Muscle layer of colon (tissue), 2 donors: ENCODE measurements around the gene C1GALT1.
A peak's percentile ranks its signal among the peaks of the same experiment; 100 is the strongest.
"Not testable (repeated sequence)": the region's sequence is repeated elsewhere in the genome, so short reads cannot be mapped to it uniquely, and the experiment has no call there.

Experiments used
- H3K27ac ChIP-seq: one replicate; pipeline ENCODE4 v1.7.0; 2013; ENCODE audit warnings: low read depth, mild to moderate bottlenecking, low read length, moderate library complexity
- H3K27me3 ChIP-seq, 2 donors: one replicate each; pipeline ENCODE4 v1.7.0; 2013; ENCODE audit warnings: low read length in 2 of 2, mild to moderate bottlenecking in 2 of 2; ENCODE audit not compliant: insufficient read depth in 2 of 2, control insufficient read depth in 1 of 2
- H3K36me3 ChIP-seq: one replicate; pipeline ENCODE4 v1.7.0; 2013; ENCODE audit warnings: mild to moderate bottlenecking, low read length; ENCODE audit not compliant: insufficient read depth
- H3K4me1 ChIP-seq: one replicate; pipeline ENCODE4 v1.7.0; 2013; ENCODE audit warnings: mild to moderate bottlenecking, low read length; ENCODE audit not compliant: insufficient read depth
- H3K4me3 ChIP-seq, 2 donors: one replicate each; pipeline ENCODE4 v1.7.0; 2013; ENCODE audit warnings: low read length in 2 of 2, low read depth in 1 of 2, mild to moderate bottlenecking in 1 of 2, moderate library complexity in 1 of 2
- H3K9ac ChIP-seq: one replicate; pipeline ENCODE4 v1.7.0; 2013; ENCODE audit warnings: low read length
- H3K9me3 ChIP-seq: one replicate; pipeline ENCODE4 v1.7.0; 2013; ENCODE audit warnings: mild to moderate bottlenecking, low read length
- donor health status: abdominal sarcoma.
- donor health status: Adenocarcinoma of cecum.

Gene C1GALT1

DNA sequence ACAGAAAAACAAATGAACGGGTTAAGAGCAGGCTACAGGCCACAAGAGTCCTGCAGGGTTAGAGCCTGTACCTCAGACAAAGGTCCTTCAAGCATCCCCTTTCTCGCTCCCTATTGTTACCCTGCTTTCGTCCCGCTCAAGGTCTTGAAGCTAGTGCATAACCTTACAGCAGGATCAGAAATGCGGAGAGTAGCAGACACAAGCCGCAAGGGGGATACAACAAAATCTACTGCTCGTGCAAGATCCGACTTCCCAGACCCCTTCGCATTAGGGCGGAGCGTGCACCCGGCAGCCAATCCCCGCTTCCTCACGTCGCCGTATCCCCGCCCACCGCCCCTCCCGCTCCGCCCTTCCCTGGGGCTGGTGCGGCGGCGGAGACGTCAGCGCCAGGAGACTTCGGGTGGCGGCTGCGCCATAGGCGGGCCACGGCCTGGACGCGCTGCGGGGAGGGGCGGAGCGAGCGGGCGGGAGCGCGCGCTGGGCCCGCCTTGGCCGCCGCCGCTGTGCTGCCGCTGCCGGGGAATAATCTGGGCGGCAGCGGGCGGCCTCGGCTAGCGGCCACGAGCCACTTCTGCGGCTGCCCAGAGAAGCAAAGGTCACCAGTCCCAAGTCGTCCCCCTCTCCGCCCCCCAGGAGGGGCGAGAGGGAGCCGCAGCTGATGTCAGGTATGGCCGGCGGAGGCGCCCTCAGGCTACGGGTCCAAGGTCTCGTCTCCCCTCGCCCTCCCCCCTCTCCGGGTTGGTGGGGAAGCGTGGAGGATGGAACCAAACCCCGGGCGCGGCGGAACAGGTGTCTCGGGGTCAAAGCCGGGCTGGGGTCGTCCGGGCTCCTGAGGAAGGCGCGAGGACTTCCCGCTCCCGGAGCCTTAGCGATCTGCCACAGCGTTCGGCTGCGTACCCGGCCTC lies at the start of gene C1GALT1:
Gene C1GALT1 (plus strand): TSS at position 389 of the 905 bp plus-strand sequence. CDS start 51,776 bp downstream, outside the sequence.
- peak within 1 kb of the TSS; percentile 78 for H3K9ac ChIP-seq
- no peaks in the 10 kb centered on the region for H3K9me3 ChIP-seq
- no peaks in the 10 kb centered on the region for H3K27me3 ChIP-seq
- peaks cover 16% of the 10 kb centered on the region for H3K4me1 ChIP-seq
- peak within 1 kb of the TSS; percentile 48 to 93 for H3K4me3 ChIP-seq
- no peaks in the 10 kb centered on the region for H3K36me3 ChIP-seq
- peak within 1 kb of the TSS; percentile 91 for H3K27ac ChIP-seq

DNA sequence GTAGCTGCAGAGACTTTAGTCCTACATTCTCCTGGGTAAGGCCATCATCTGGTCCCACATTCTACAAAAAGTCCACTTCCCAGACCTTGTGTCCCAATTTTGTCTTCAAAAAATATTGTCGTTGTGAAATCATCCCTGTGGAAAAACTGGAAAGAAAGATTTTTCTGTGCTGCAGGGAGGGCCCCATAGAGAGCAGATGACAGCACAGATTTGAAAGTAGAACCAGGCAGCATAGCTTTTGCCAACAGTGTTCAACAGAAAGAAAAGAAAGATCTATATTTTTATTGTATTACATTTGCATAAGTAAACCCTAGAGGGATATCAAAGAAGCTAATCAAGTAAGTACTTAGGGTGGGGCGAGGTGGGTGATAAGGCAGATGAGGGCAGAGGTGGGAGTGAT lies 48.3 kb upstream of the C1GALT1 start:
- Histone ChIP-seq H3K4me1 (no peaks in the 10 kb centered on the region), H3K27me3 (no peaks in the 10 kb centered on the region), H3K36me3 (no peaks in the 10 kb centered on the region), H3K9ac (no peak overlapping the region), H3K4me3 (no peak overlapping the region), H3K9me3 (no peaks in the 10 kb centered on the region), H3K27ac (no peak overlapping the region)

DNA sequence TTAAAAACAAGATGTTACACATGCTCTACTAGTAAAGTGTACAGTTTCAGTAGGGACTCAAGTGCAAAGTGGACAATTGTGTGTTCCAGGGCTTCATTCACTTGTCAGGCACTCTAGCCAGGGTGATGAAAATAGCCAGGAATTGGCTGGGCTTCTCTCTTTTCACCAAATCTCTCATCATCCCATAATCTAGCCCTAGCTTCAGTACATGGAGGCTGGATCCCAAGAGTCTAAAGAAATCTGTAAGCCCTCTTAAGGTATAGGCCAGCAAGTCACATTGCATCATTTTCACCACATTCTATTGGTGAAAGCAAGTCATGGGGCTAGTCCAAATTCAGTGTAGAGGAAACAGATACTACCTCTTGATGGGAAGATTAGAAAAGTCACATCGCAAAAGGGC lies 47.3 kb upstream of the C1GALT1 start:
- Histone ChIP-seq H3K36me3 (no peaks in the 10 kb centered on the region), H3K9me3 (no peaks in the 10 kb centered on the region), H3K9ac (no peak overlapping the region), H3K27ac (no peak overlapping the region), H3K4me3 (no peak overlapping the region), H3K4me1 (no peaks in the 10 kb centered on the region), H3K27me3 (no peaks in the 10 kb centered on the region)

DNA sequence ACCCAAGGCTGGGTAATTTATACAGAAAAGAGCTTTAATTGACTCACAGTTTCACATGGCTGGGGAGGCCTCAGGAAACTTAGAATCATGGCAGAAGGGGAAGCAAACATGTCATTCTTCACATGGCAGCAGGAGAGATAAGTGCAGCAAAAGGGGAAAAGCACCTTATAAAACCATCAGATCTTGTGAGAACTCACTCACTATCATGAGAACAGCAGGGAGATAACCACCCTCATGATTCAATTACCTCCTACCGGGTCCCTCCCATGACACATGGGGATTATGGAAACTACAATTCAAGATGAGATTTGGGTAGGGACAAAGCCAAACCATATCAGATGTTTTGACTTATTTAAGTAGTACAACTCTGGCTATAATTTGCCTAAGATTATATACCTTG lies 46.4 kb upstream of the C1GALT1 start:
- H3K4me1 ChIP-seq, H3K9me3 ChIP-seq, H3K9ac ChIP-seq, H3K4me3 ChIP-seq, H3K27ac ChIP-seq, H3K27me3 ChIP-seq, H3K36me3 ChIP-seq: not testable (repeated sequence)

DNA sequence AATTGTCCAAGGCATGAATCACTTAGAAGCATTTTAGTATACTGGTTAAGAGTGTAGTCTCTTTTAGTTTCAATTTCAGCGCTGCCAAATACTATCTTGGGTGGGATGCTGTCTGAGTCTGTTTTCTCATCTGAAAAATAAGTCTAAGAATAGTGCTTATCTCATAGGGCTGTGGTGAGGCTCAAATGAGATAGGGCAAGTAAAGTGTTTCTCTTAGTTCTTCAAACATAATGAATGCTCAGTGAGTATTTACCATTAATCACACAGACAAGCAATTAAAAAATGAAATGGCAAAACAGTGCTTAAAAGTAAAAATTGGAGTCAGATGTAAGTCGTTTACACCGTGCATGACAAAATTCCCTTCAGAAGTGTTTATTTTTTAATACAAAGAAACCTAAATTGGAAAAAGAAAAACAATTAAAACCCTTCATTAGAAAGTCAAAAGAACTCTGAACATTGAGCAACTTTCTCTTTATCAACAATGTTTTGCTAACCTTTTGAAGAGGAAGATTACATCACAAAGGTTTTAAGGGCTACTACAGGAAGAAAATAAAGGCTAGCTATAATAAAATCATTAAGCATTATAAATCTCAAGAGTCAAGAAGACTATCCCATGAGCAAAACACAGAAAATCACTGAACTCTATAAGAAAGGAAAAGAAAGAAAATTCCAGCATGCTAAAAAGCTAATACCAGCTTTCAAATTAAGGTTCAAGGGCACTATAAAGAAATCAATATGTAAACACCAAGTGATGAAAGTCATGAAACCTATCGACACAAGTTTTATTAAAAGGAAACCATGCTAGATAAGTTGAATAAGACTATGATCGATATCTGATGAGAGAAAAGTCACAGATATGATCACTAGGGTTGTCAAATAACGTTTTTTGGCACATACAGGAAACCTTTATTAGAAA lies 45.6 kb upstream of the C1GALT1 start:
- H3K36me3 ChIP-seq, result no peaks in the 10 kb centered on the region
- no peaks in the 10 kb centered on the region for H3K9me3 ChIP-seq
- H3K9ac ChIP-seq, result no peak overlapping the region
- H3K4me1 ChIP-seq, result no peaks in the 10 kb centered on the region
- no peak overlapping the region for H3K27ac ChIP-seq
- no peak overlapping the region for H3K4me3 ChIP-seq
- no peaks in the 10 kb centered on the region for H3K27me3 ChIP-seq

- Histone ChIP-seq H3K9me3 (no peaks in the 10 kb centered on the region), H3K4me1 (no peaks in the 10 kb centered on the region), H3K4me3 (no peak overlapping the region), H3K36me3 (no peaks in the 10 kb centered on the region), H3K9ac (no peak overlapping the region), H3K27ac (no peak overlapping the region), H3K27me3 (no peaks in the 10 kb centered on the region)
Observed at GRCh38 chr7:7138897-7139296, 43.4 kb upstream of the C1GALT1 start.

- H3K9me3 ChIP-seq, H3K4me1 ChIP-seq, H3K36me3 ChIP-seq, H3K9ac ChIP-seq, H3K4me3 ChIP-seq, H3K27ac ChIP-seq, H3K27me3 ChIP-seq: not testable (repeated sequence)
Observed at GRCh38 chr7:7143404-7143803, 38.9 kb upstream of the C1GALT1 start.

DNA sequence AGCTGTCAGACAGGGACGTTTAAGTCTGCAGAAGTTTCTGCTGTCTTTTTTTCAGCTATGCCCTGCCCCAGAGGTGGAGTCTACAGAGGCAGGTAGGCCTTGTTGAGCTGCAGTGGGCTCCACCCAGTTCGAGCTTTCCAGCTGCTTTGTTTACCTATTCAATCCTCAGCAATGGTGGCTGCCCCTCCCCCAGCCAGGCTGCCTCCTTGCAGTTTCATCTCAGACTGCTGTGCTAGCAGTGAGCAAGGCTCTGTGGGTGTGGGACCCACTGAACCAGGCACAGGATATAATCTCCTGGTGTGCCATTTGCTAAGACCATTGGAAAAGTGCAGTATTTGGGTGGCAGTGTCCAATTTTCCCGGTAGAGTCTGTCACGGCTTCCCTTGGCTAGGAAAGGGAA lies 37.2 kb upstream of the C1GALT1 start:
- not testable (repeated sequence) for H3K27ac ChIP-seq, H3K27me3 ChIP-seq, H3K36me3 ChIP-seq, H3K9ac ChIP-seq, H3K4me3 ChIP-seq, H3K4me1 ChIP-seq, H3K9me3 ChIP-seq

DNA sequence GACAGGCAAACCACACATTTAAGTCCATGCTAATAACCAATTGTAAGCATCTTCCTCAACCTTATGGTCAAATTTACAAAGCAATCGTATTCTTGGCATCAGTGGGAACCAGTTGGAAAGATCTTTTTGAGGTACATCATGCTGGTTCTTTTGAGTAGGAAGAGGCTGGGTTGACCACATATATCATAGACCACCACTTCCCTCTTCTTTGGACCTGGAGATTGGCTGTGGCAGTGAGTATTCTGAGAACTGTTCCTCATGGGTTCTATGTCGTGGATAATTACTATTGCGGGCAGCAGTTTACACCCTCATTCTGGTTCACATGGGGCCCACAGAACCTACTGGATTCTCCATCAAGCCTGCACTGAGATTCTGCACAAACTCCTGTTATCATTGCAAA lies 35.5 kb upstream of the C1GALT1 start:
- H3K9ac ChIP-seq, result no peak overlapping the region
- H3K27me3 ChIP-seq, result no peaks in the 10 kb centered on the region
- H3K4me3 ChIP-seq, result no peak overlapping the region
- H3K4me1 ChIP-seq, result peaks cover 4% of the 10 kb centered on the region
- H3K9me3 ChIP-seq, result no peaks in the 10 kb centered on the region
- no peak overlapping the region for H3K27ac ChIP-seq
- no peaks in the 10 kb centered on the region for H3K36me3 ChIP-seq

GRCh38 chr7:7148798-7149481 lies 33.4 kb upstream of the C1GALT1 start:
- no peaks in the 10 kb centered on the region for H3K27me3 ChIP-seq

DNA sequence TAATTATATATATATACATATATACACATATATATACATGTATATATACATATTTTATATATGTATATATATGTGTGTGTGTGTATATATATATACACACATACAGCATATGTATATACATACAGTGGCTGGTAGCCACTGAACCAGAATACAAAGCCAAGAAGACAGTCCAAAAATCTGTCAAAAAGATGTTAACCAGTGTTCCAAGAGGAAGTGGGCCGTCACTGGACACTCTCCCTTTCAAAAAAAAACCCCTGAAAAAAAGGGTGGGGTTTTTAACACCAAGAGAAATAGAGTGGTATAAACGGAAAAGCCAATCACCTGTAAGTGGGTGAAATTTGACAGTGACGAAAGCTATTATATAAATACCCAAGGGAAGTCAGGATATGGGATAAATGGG lies 31.1 kb upstream of the C1GALT1 start:
- Histone ChIP-seq H3K4me3 (no peak overlapping the region), H3K36me3 (no peaks in the 10 kb centered on the region), H3K4me1 (peaks cover 4% of the 10 kb centered on the region), H3K9me3 (no peaks in the 10 kb centered on the region), H3K9ac (no peak overlapping the region), H3K27ac (no peak overlapping the region), H3K27me3 (no peaks in the 10 kb centered on the region)

More at GRCh38 chr7:7148798-7149481, 33.4 kb upstream of the C1GALT1 start:
- H3K9ac ChIP-seq, result no peak overlapping the region
- no peaks in the 10 kb centered on the region for H3K9me3 ChIP-seq
- H3K36me3 ChIP-seq, result no peaks in the 10 kb centered on the region
- no peak overlapping the region for H3K27ac ChIP-seq
- peaks cover 4% of the 10 kb centered on the region for H3K4me1 ChIP-seq
- H3K4me3 ChIP-seq, result no peak overlapping the region
